GM23248 (cell line): Measurements from ENCODE around the gene EXOG. TPM values are rescaled to one million over a fixed set of nuclear protein-coding genes. Genes with fewer than 3 reads are reported as not detected.

ENCODE experiments used
- DNase-seq: peaks from one replicate; pipeline ENCODE4 v3.0.0-alpha.2; 2015
- H2AFZ ChIP-seq: fragments of 200-600 bp; sonication (generic); 2 replicates; pipeline ENCODE4 v1.6.1; 2016; ENCODE audit warnings: antibody characterized with exemption
- H3F3A ChIP-seq: fragments of 200-600 bp; sonication (generic); 2 replicates; pipeline ENCODE4 v1.6.1; 2016; ENCODE audit warnings: mild to moderate bottlenecking, antibody characterized with exemption, mixed run types; ENCODE audit not compliant: insufficient read depth
- H3K27ac ChIP-seq: fragments of 200-600 bp; sonication (generic); 2 replicates; pipeline ENCODE4 v1.5.1; 2016; ENCODE audit warnings: mild to moderate bottlenecking
- H3K27me3 ChIP-seq: fragments of 200-600 bp; sonication (generic); replicated peaks from 2 replicates; pipeline ENCODE4 v1.6.1; 2016; ENCODE audit warnings: mild to moderate bottlenecking; ENCODE audit not compliant: insufficient read depth
- H3K36me3 ChIP-seq: fragments of 200-600 bp; sonication (generic); 2 replicates; pipeline ENCODE4 v1.6.1; 2016; ENCODE audit warnings: low read depth, mild to moderate bottlenecking
- H3K4me1 ChIP-seq: fragments of 200-600 bp; sonication (generic); 2 replicates; pipeline ENCODE4 v1.6.1; 2016; ENCODE audit warnings: mild to moderate bottlenecking; ENCODE audit not compliant: insufficient read depth
- H3K4me2 ChIP-seq: fragments of 200-600 bp; sonication (generic); one replicate; pipeline ENCODE4 v1.6.1; 2016; ENCODE audit warnings: mild to moderate bottlenecking; ENCODE audit not compliant: unreplicated experiment
- H3K4me3 ChIP-seq: fragments of 200-600 bp; sonication (generic); 2 replicates; pipeline ENCODE4 v1.5.1; 2016; ENCODE audit warnings: mild to moderate bottlenecking
- H3K79me2 ChIP-seq: fragments of 200-600 bp; sonication (generic); 2 replicates; pipeline ENCODE4 v1.6.1; 2016; ENCODE audit warnings: mild to moderate bottlenecking; ENCODE audit not compliant: insufficient read depth
- H3K9ac ChIP-seq: fragments of 200-600 bp; sonication (generic); 2 replicates; pipeline ENCODE4 v1.6.1; 2016; ENCODE audit warnings: mild to moderate bottlenecking
- H3K9me2 ChIP-seq: fragments of 200-600 bp; sonication (generic); 2 replicates; pipeline ENCODE4 v1.6.1; 2016; ENCODE audit warnings: mixed run types, mild to moderate bottlenecking, moderate library complexity; ENCODE audit not compliant: insufficient read depth
- H3K9me3 ChIP-seq: fragments of 200-600 bp; sonication (generic); one replicate; pipeline ENCODE4 v1.6.1; 2017; ENCODE audit warnings: low read depth
- H4K20me1 ChIP-seq: fragments of 200-600 bp; sonication (generic); 2 replicates; pipeline ENCODE4 v1.6.0; 2016; ENCODE audit not compliant: insufficient read depth
- EZH2 ChIP-seq: fragments of 200-600 bp; sonication (generic); IDR thresholded peaks from 2 replicates; pipeline ENCODE4 v1.6.1; 2018; ENCODE audit warnings: antibody characterized with exemption, mild to moderate bottlenecking; ENCODE audit not compliant: insufficient read depth, poor library complexity, severe bottlenecking
- EZH2phosphoT487 ChIP-seq: fragments of 200-600 bp; sonication (generic); IDR thresholded peaks from 2 replicates; pipeline ENCODE4 v1.6.1; 2018; ENCODE audit warnings: antibody characterized with exemption, moderate library complexity, mild to moderate bottlenecking, low read depth; ENCODE audit not compliant: insufficient read depth
- WGBS, 2 experiments: methylation state at CpG; one replicate each; pipeline ENCODE4 v1.1.6; 2015 to 2017; ENCODE audit warnings: low lambda C conversion rate in 2 of 2, low coverage in 1 of 2; ENCODE audit errors: missing lambda C conversion rate in 2 of 2; 5-methylcytosine and 5-hydroxymethylcytosine counted together
- in situ Hi-C: fragments of 300-500 bp; cut with MboI; formaldehyde crosslinking; loops from 2 replicates; pipeline ENCODE4 v1.15.0; 2020
- polyA plus RNA-seq: library from polyadenylated mRNA; unstranded; fragments of >200 nt; fragmentation: Nextera tagmentation; extraction: Ambion mirVana; gene quantifications from 2 replicates; pipeline ENCODE4 v1.2.1, GENCODE V29; 2016
- total RNA-seq: library from RNA; depleted of rRNA; stranded (reverse); fragments of >200 nt; shearing (Covaris generic); gene quantifications from 2 replicates; pipeline ENCODE4 v1.2.3, GENCODE V29; 2014

The EXOG gene
- total and polyA plus RNA-seq, 2 experiments from 2014 or later = 6.4 to 8.2 TPM

- Histone ChIP-seq H3K27ac (no peak overlapping the region), H3K4me2 (no peak overlapping the region), H3K9me3 (no peaks in the 10 kb centered on the region), H3F3A (peaks cover 4% of the 10 kb centered on the region; the same call in 1 of the 2 replicates), H3K9me2 (no peaks in the 10 kb centered on the region), H3K4me1 (no peaks in the 10 kb centered on the region), H2AFZ (no peak overlapping the region), H3K9ac (no peak overlapping the region), H3K79me2 (no peaks in the 10 kb centered on the region), H3K36me3 (no peaks in the 10 kb centered on the region), H3K27me3 (no peaks in the 10 kb centered on the region), H3K4me3 (no peak overlapping the region), H4K20me1 (no peaks in the 10 kb centered on the region)
- no peak for TF ChIP-seq EZH2
- no peak for TF ChIP-seq EZH2phosphoT487
- DNase-seq = no peak
- in situ Hi-C loops = no loop called here
- 78 to 81% methylated on average over 9 of the region's 9 CpGs for WGBS, 2 experiments
These were observed 38.8 kb upstream of the EXOG start for GRCh38 chr3:38457111-38458003.

GRCh38 chr3:38458796-38459498 is 37.2 kb upstream of the EXOG start:
- TF ChIP-seq EZH2 = no peak
- TF ChIP-seq EZH2phosphoT487 = no peak
- H3K9ac ChIP-seq = no peak overlapping the region
- no peak overlapping the region for H2AFZ ChIP-seq
- no peaks in the 10 kb centered on the region for H3F3A ChIP-seq
- 66 to 69% methylated on average over 13 of the region's 13 CpGs for WGBS, 2 experiments
- no peaks in the 10 kb centered on the region for H3K79me2 ChIP-seq
- H3K4me2 ChIP-seq = no peak overlapping the region
- H3K9me3 ChIP-seq = no peaks in the 10 kb centered on the region
- no peaks in the 10 kb centered on the region for H3K36me3 ChIP-seq
- in situ Hi-C loops = no loop called here
- DNase-seq = no peak
- H4K20me1 ChIP-seq = no peaks in the 10 kb centered on the region
- no peak overlapping the region for H3K27ac ChIP-seq
- H3K4me3 ChIP-seq = no peak overlapping the region
- H3K27me3 ChIP-seq = no peaks in the 10 kb centered on the region
- H3K9me2 ChIP-seq = no peaks in the 10 kb centered on the region
- H3K4me1 ChIP-seq = no peaks in the 10 kb centered on the region

GRCh38 chr3:38459499-38460048 is 36.6 kb upstream of the EXOG start:
- Histone ChIP-seq H3K27me3 (no peaks in the 10 kb centered on the region), H3K4me3 (no peak overlapping the region), H3K9ac (no peak overlapping the region), H3K9me3 (no peaks in the 10 kb centered on the region), H3F3A (no peaks in the 10 kb centered on the region), H3K4me1 (no peaks in the 10 kb centered on the region), H2AFZ (no peak overlapping the region), H3K27ac (no peak overlapping the region), H3K79me2 (no peaks in the 10 kb centered on the region), H3K9me2 (no peaks in the 10 kb centered on the region), H4K20me1 (no peaks in the 10 kb centered on the region), H3K4me2 (no peak overlapping the region), H3K36me3 (no peaks in the 10 kb centered on the region)
- TF ChIP-seq EZH2 (no peak), EZH2phosphoT487 (no peak)
- in situ Hi-C loops = no loop called here
- WGBS, 2 experiments = 94 to 96% methylated on average over 10 of the region's 10 CpGs
- no peak for DNase-seq

GRCh38 chr3:38460377-38461270 is 35.5 kb upstream of the EXOG start:
- Histone ChIP-seq H3F3A (no peaks in the 10 kb centered on the region), H3K4me1 (no peaks in the 10 kb centered on the region), H3K9me3 (no peaks in the 10 kb centered on the region), H3K9ac (no peak overlapping the region), H3K27ac (no peak overlapping the region), H3K36me3 (no peaks in the 10 kb centered on the region), H3K4me2 (no peak overlapping the region), H2AFZ (no peak overlapping the region), H3K79me2 (no peaks in the 10 kb centered on the region), H3K27me3 (no peaks in the 10 kb centered on the region), H4K20me1 (no peaks in the 10 kb centered on the region), H3K9me2 (no peaks in the 10 kb centered on the region), H3K4me3 (no peak overlapping the region)
- DNase-seq = no peak
- in situ Hi-C loops = no loop called here
- no peak for TF ChIP-seq EZH2phosphoT487
- TF ChIP-seq EZH2 = no peak
- 75 to 79% methylated on average over 12 of the region's 12 CpGs for WGBS, 2 experiments
